Lung microvascular endothelial cell (primary cell): ENCODE measurements around the gene GPC6. TPM values are rescaled to one million over a fixed set of nuclear protein-coding genes. Genes with fewer than 3 reads are reported as not detected.

Source experiments
- DNase-seq, 2 donors: peaks; one replicate each; pipeline versions ENCODE4 v3.0.0 to v3.0.0-alpha.2; 2010; ENCODE audit warnings: low read depth in 2 of 2
- total RNA-seq: library from RNA; depleted of rRNA; stranded (reverse); fragments of >200 nt; gene quantifications from 2 replicates; pipeline ENCODE4 v1.2.1, GENCODE V29; 2014

GPC6 gene
- total RNA-seq, 1 donor from 2014 or later: under 0.01 TPM

GRCh38 chr13:93499991-93500390, 273.4 kb downstream of the GPC6 start:
- DNase-seq: no peak

GRCh38 chr13:93502071-93502470, 275.5 kb downstream of the GPC6 start:
- no peak for DNase-seq

GRCh38 chr13:93502987-93503615, 276.5 kb downstream of the GPC6 start:
- no peak for DNase-seq

GRCh38 chr13:93505104-93505952, 278.7 kb downstream of the GPC6 start:
- DNase-seq: no peak

- no peak for DNase-seq
Observed at GRCh38 chr13:93511011-93511410, 284.4 kb downstream of the GPC6 start.

GRCh38 chr13:93515267-93515666, 288.7 kb downstream of the GPC6 start:
- DNase-seq: no peak

GRCh38 chr13:93517658-93518057, 291.1 kb downstream of the GPC6 start:
- DNase-seq: no peak

GRCh38 chr13:93521307-93521706, 294.7 kb downstream of the GPC6 start:
- DNase-seq: no peak

GRCh38 chr13:93522501-93522900, 295.9 kb downstream of the GPC6 start:
- no peak for DNase-seq

- DNase-seq: no peak
Observed at GRCh38 chr13:93525087-93525486, 298.5 kb downstream of the GPC6 start.

GRCh38 chr13:93527748-93528297, 301.2 kb downstream of the GPC6 start:
- no peak for DNase-seq

GRCh38 chr13:93529961-93530360, 303.4 kb downstream of the GPC6 start:
- DNase-seq: no peak

GRCh38 chr13:93534181-93534700, 307.6 kb downstream of the GPC6 start:
- no peak for DNase-seq

GRCh38 chr13:93535251-93535650, 308.6 kb downstream of the GPC6 start:
- DNase-seq: no peak

GRCh38 chr13:93539914-93540313, 313.3 kb downstream of the GPC6 start:
- DNase-seq: no peak

- DNase-seq: no peak
Observed at GRCh38 chr13:93547886-93548285, 321.3 kb downstream of the GPC6 start.

- no peak for DNase-seq
Observed at GRCh38 chr13:93549326-93550005, 322.9 kb downstream of the GPC6 start.

GRCh38 chr13:93550236-93550635, 323.6 kb downstream of the GPC6 start:
- no peak for DNase-seq

GRCh38 chr13:93552596-93552995, 326.0 kb downstream of the GPC6 start:
- DNase-seq: no peak

GRCh38 chr13:93554514-93554913, 327.9 kb downstream of the GPC6 start:
- no peak for DNase-seq

- DNase-seq: no peak
Observed at GRCh38 chr13:93558637-93559036, 332.0 kb downstream of the GPC6 start.

- no peak for DNase-seq
Observed at GRCh38 chr13:93559718-93560117, 333.1 kb downstream of the GPC6 start.
